Suppressor macrophage treated with lipopolysaccharide for 1 hour (primary cell): ENCODE measurements around the gene GPR158.
"Not testable (repeated sequence)": the region's sequence is repeated elsewhere in the genome, so short reads cannot be mapped to it uniquely, and the experiment has no call there.

ENCODE experiments used
- DNase-seq, 3 donors: peaks; one replicate each; pipeline ENCODE4 v3.0.0-alpha.2; 2020 to 2022

The GPR158 gene

DNA sequence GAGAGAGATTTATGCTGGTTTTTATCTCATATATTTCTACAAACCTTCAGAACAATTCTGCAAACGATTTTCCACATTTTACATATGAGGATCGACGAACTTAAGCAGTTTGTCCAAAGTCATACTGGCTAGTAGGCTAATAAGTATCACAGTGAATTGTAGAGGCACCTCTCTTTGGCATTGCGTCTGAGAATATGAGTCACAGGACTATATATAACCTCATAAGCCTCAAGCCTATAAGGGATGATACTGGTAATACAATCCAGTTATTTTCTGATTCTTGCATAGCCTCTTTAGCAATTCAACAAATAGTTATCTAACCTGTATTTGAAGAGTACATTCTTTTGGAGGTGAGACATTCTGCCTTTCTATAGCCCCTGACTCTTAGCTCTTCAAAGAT, 129.8 kb downstream of the GPR158 start:
- no peak for DNase-seq

DNA sequence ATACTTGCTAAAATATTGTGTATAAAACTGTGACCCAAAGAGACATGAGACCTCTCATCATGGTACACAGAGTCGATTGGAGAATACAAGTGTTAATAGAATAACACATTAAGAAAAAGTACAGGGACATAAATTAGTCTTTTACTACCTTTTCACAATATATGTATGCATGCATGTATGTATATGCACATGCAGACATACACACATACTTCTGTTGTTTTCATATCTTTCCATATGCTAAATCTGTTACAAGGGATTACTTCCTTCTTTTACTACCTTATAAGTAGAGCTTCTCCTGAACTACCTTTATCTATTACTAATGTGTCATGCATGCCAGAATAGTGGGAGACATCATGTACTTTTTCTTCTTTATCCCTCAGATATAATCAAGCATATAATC, 131.6 kb downstream of the GPR158 start:
- no peak for DNase-seq

DNA sequence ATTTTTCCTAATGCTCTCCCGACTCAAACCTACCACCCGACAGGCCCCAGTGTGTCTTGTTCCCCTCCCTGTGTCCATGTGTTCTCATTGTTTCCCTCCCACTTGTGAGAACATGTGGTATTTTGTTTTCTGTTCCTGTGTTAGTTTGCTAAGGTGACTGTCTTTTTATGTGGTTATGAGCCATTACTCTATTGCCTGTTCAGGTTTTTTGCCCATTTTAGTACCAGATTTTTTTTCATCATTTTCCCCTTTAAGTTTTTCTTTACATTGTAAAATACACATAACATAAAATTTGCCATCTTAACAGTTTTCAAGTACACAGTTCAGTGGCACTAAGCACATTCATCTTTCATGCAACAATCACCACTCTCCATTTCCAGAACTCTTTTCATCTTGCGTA, 133.5 kb downstream of the GPR158 start:
- DNase-seq, result no peak

DNA sequence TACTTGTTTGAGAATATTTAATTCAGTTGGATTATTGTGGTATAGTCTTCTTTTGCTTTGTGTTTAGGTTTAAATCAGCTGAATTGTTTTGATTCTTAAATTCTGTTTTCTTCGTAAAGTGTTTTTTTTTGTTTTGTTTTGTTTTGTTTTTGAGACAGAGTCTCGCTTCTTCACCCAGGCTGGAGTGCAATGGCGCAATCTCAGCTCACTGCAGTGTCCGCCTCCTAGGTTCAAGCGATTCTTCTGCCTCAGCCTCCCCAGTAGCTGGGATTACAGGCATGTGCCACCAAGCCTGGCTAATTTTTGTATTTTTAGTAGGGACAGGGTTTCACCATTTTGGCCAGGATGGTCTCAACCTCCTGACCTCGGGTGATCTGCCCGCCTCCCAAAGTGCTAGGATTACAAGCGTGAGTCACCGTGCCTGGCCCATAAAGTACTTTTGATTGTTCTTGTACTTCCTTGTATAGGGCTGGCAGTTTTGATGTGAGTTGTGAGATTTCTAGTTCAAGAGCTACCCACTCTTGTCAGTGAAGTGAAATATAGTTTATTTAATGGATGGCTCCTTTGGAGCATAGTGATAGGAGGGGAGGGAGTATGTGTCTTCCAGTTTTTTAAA, 142.9 kb downstream of the GPR158 start:
- DNase-seq, result not testable (repeated sequence)

DNA sequence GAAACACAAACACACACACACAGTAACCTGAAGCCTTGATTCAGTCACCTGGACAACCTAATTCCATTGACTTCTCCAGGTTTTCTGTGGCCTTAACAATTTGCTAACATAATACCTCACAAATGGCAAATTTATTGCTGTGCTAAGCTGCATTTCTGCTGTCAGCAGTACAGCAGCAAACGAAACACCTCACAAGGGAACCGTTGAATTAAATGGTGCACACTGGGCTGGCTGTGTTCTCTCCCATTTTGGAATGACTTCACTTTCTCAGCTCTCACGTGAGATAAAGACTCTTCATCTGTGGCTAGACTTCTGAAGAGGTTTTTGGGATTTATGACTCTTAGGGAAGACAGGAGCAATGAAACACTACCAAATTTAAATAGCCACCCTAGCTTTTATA, 152.5 kb downstream of the GPR158 start:
- no peak for DNase-seq

DNA sequence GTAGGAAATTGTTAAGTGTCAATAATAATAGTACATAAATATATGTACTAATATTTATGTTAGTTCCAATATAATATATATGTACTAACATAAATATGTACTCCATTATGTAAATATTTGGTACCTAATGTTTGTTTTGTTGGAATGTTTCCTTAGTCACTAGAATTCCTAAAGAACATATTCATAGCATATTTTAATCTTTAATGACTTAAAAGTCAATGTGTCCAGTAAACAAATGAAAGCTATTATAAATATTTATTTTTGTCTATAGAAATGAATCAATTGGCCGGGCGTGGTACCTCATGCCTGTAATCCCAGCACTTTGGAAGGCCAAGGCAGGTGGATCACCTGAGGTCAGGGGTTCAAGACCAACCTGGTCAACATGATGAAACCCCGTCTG, 153.6 kb downstream of the GPR158 start:
- DNase-seq, result no peak

DNA sequence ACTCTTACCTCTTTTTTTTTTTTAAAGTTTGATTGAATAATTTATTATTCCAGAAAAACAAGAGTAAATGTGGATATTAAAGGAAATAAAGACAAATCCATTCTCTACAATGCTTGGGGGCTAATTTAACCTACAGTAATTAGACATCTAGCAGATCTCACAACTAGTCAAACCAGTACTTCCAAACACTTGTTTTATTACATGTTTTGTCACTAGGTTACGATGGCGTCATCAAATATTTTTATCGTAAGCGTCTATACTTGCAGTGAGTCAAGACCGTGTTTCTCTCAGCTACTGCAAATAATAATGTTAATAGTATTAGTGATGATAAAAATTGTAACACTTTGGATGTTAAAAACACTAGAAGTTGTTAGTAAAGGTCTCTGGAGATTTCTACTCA, 154.8 kb downstream of the GPR158 start:
- DNase-seq, result not testable (repeated sequence)

DNA sequence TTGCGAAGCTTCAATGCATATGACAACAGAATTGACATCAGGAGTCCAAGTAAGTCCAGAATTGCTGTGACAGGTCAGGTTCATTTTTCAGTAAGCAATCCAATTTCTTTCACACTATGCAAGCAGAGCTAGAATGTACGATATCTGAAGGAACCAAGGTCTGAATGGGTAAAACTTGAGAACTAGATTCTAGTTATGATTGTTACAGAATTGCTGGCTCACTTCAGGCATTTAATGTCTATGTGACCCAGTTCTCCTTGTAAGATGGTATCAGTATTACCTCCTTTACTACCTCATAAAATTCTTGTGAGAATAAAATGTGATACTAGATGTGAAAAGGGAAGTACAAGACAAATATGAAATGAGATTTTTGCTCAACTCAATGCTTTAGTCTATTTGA, 159.6 kb downstream of the GPR158 start:
- no peak for DNase-seq

DNA sequence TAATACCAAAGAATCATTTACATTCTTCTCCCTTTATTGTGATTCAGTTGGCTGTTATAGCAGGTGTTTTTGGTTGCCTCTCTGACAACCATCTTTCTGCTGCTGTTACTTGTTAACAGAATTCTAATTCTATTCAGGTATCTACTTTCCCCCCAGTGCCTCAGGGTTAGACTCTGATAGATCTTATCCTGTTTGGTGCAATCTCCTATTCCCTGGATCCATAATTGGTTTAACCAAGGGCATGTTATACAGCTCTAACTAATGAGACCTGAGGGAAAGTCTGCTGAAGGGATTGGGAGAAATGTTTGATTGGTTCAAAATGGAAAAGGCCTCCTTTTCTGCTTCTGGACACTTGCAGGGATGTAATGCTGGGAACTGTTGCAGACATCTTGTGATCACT, 161.5 kb downstream of the GPR158 start:
- DNase-seq, result no peak

DNA sequence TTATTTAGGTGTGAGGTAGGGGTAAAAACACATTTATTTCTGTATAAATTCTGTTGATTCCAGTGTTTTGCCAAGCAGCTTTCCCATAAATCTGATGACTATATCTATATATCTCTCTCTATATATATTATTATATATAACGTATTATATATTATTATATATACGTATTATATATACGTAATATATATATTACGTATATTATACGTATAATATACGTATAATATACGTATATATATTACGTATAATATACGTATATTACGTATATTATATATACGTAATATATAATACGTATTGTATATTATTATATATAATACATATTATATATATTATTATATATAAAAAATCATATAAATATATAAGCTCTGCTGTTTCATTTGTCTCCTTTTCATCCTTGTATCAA, 163.5 kb downstream of the GPR158 start:
- no peak for DNase-seq

DNA sequence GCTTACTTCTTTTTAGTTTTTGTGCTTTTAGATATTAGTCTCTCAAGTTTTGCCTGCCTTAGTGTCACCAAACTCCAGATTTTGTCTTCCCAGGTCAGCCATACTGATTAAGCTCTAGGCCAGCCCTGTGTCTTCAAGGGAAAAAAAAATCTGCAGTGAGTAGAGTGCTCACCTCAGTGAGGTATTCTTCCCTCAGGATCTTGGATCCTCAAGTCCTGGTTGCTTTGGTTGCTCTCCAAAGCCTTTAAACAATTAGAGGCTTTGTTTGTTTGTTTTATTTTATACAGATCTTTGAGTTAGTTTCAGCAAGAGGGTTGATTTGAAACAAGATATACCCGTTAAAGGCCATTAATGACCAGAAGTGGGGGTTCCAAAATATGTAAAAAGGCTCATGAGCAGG, 165.2 kb downstream of the GPR158 start:
- no peak for DNase-seq

DNA sequence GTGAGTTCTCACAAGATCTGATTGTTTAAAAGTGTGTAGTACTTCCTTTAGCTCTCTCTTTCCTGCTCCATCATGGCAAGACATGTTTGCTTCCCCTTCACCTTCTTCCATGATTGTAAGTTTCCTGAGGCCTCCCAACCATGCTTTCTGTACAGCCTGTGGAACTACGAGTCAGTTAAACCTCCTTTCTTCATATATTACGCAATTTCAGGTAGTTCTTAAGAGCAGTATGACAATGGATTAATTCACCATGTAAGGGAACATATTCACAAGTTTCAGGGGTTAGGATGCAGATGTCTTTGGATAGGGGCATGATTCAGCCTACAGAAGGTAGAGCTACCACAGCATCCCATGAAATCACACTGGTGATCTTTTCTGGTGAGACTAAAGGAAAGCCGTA, 174.7 kb downstream of the GPR158 start:
- DNase-seq, result no peak

DNA sequence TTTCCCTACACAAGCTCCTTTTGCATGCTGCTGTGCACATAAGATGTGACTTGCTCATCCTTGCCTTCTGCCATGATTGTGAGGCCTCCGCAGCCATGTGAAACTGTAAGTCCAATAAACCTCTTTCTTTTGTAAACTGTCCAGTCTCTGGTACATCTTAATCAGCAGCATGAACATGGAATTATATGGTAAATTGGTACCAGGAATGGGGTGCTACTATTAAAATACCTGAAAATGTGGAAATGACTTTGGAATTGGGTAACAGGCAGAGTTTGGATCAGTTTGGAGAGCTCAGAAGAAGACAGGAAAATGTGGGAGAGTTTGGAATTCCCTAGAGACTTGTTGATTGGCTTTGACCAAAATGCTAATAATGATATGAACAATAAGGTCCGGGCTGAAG, 181.8 kb downstream of the GPR158 start:
- no peak for DNase-seq

DNA sequence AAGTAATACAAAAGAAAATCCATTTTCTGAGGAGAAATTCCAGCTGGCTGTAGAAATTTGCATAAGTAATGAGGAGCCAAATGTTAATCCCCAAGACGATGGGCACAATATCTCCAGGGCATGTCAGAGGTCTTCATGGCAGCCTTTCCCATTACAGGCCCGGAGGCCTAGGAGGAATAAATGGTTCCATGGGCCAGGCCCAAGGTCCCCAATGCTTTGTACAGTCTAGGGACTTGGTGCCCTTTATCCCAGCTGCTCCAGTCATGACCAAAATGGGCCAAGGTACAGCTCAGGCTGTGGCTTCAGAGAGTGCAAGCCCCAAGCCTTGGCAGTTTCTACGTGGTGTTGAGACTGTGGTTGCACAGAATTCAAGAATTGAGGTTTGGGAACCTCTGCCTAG, 182.5 kb downstream of the GPR158 start:
- DNase-seq, result no peak

DNA sequence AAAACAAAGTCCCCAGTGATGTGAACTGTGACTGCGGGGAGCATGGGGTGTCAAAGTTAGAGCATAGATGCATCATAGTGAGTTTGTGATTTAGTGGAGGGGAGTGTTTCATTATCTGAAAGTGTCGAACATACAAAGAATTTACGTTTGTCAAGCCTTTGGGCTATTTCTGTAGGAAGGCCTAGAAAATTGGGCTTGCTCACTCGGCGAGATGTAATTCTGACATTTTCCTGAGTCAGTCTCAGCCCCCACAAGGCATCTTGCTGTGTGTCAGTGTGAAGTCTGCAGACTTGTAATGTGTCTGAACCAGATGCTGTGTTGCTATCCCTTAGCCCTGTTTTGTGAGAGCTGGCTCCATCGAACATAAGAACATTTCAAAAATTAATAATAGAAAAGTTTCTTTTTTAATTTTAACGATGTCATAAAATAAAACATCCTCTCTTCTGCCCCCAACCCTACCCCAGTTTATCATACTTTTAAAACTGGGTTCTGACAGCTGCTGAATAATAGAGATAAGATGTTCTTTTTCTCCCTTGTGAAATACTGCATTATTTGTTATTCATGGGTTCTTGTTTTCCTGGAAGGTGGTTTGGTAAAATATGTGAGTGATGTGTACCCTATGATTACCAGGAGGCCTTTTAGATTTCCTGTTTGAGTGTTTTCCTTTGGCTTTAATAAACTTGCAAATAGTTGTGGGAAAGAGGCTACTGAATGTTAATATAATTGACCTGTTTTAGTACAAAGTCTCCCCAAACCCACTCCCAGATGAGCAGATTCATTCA, 207.4 kb downstream of the GPR158 start:
- DNase-seq, result no peak

DNA sequence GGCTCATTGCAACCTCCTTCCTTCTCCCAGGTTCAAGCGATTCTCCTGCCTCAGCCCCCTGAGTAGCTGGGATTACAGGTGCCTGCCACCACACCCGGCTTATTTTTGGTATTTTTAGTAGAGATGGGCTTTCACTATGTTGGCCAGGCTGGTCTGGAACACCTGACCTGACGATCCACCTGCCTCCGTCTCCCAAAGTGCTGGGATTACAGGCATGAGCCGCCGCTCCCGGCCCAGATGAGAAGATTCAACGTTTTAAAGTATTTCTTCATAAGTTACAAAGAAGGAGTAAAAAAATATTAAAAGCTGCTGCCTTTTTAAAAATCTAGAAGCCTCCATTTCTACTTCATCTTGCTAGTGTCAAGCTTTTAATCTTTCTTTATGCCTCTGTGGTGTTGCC, 208.1 kb downstream of the GPR158 start:
- not testable (repeated sequence) for DNase-seq

DNA sequence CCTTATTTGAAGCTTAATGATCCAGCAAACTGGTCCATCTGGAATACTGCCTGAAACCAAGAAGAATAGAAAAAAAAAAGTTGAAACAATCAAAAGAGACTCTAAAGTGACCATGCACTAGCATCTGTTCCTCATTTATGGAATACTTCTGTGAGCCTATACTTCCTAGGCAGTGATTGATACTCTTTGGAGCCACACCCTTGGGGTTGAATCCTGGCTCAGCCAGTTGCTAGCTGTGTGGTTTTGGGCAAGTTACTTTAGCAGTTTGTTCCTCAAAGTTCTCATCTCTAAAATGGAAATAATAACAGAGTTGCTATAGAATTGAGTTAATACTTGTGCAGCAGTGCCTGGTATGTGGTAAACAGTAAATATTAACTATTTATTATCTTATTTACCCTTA, 208.9 kb downstream of the GPR158 start:
- DNase-seq, result no peak

DNA sequence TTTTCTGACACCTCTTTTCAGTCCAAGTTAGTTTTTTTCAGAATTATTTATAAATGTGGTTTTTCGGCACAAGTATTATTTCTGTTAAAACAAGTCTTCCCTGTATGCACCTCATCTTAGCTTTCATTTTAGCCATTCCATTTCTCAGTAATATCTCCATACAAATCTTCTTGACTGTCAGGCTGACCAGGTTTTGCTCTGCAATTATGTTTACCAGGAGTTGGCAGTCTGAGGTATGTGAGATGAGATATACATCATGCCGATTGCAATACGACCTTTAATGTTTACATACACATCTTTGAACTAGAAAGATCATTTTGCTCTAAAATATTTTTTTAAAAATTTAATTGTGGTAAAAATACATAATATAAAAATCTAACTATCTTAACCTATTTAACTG, 209.8 kb downstream of the GPR158 start:
- no peak for DNase-seq

DNA sequence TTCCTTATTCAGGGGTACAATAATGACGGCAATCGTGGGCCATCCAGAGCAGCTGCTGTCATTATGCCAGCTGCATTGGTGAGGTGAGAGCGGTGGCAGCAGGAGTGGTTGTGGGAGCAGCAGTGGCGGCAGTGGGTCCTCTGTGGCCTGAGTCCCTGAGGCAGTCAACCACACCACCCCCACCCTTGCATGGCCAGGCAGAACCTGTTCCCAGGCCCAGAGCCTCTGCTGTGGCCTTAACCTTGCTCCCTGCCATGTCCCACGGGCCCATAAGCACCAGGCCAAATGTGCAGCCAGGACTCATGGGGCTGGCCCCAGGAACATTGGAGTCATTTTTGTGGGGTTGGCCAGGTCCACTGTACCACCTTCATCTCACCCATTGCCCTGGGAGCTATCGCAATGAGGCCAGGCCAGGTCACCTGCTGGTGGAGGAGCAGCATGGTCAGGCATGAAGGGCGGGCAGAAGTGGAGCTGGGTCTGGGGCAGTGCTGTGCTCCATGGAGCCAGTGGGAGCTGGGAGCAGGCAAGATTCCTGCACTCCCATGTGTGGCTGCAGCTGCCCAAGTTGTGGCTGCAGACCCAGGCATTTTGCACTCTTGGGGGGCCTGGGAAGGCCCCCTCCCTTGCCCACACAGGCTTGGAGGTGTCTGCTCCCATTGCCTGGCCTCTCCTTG, 213.5 kb downstream of the GPR158 start:
- DNase-seq, result no peak

DNA sequence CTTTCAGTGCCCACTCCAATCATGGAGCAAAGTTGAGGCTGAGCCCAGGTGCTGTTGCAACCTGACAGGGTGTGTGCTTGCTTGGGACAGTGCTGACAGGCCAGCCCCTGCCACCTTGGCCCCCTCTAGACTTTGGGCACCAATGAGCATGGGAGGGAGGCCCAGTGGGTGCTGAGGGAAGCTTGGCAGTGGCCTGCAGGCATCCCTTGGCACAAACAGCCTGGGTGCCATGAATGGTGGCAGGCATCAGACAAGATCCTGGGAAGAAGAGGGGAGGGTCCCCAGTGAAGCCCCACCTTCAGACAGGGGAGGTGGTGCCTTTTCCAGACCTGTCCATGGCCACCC, 214.0 kb downstream of the GPR158 start:
- no peak for DNase-seq

DNA sequence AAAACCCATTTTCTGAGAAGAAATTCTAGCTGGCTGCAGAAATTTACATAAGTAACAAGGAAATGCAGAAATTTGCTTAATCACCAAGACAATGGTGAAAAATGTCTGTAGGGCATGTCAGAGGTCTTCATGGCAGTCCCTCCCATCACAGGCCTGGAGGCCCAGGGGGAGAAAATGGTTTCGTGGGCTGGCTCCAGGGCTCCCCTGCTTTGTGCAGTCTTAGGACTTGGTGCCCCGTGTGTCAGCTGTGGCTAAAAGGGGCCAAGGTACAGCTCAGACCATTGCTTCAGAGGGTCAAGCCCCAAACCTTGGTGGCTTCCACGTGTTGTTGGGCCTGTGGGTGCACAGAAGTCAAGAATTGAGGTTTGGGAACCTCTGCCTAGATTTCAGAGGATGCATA, 215.9 kb downstream of the GPR158 start:
- no peak for DNase-seq

DNA sequence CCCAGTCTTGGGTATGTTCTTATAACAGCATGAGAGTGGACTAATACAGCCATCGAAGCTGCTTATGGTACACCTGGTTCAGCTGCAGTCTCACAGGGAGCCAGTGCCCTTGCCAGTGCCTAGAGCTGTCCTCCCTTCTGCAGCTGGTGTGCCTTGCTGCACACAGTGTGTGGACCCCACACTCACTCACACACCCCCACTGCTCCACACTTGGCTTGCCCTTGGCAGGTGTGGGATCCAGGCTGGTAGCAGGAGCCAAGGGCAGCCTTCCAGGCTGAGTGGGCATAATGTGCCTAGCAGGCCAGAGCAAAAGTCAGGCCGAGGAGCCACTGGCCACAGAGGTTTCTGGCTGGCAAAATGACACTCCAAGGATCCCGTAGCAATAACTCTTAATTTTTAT, 217.3 kb downstream of the GPR158 start:
- DNase-seq, result no peak

DNA sequence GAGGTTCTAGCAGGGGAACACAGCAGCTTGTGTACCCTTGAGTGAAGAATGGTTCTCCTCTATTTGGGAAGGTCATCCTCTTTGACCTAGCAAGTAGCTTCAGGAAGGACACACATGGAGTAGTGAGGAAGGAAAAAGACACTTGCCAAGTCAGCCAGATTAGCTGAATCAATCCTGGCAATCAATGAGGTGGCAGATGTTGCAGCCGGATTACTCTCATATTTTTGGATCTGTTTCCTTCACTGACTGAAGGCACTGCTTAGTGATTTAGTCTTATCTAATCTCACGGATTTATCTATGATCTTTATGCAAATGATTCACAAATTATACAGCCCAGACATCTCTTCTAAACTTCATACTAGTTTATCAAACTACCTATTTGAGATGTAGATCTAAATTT, 218.8 kb downstream of the GPR158 start:
- no peak for DNase-seq

DNA sequence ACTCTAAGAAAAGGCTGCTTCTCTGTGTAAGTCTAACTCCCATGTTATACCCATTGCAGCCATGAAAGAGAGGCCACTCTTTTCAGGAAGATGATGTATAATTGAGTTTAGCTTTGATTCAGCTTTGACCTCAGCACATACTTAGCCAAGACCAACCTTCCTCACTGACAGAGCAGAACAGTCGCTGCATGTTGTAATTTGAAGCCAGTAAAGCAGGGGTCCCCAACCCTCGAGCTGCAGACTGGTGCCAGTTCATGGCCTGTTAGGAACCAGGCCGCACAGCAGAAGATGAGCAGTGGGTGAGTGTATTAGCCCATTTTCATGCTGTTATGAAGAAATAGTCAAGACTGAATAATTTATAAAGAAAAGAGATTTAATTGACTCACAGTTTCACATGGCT, 223.9 kb downstream of the GPR158 start:
- no peak for DNase-seq

DNA sequence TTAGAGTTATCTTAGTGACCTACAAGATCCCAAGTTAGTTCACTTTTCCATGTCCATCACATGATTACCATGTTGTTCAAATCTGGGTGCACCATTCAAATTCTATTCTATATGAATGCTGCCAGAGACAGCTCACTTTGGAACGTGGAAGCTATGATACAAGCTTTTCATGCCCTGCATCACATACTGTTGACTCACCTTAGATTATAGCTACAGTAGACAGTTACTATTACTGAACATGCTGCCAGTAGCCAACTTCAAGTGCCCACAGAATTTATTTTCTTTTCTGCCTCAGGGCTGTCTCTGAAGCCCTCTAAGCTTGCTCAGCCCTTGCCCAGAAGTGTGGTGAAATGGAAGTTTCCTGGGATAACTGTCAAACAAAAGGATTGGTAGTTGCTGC, 231.1 kb downstream of the GPR158 start:
- no peak for DNase-seq
